Peyer's patch (tissue), 4 donors: ENCODE results near the gene GSTA4. TPM values are rescaled to one million over a fixed set of nuclear protein-coding genes. Genes with fewer than 3 reads are reported as not detected.
"Not testable (repeated sequence)": the region's sequence is repeated elsewhere in the genome, so short reads cannot be mapped to it uniquely, and the experiment has no call there.

Experiments used
- DNase-seq, 3 donors: peaks; one replicate each; pipeline ENCODE4 v3.0.0-alpha.2; 2017 to 2019
- H3K27ac ChIP-seq, 4 donors: fragments of 200-600 bp; sonication (generic); one replicate each; pipeline ENCODE4 v1.5.1; 2016 to 2019
- H3K27me3 ChIP-seq, 2 donors: fragments of 200-600 bp; sonication (generic); one replicate each; pipeline ENCODE4 v1.5.1; 2019
- H3K36me3 ChIP-seq, 3 donors: fragments of 200-600 bp; sonication (generic); one replicate each; pipeline ENCODE4 v1.5.1; 2016 to 2019
- H3K4me1 ChIP-seq, 4 donors: fragments of 200-600 bp; sonication (generic); one replicate each; pipeline ENCODE4 v1.5.1; 2016 to 2019
- H3K4me3 ChIP-seq, 4 donors: fragments of 200-600 bp; sonication (generic); 1 replicate in 3 of 4; 2 replicates in 1 of 4; pipeline ENCODE4 v1.5.1; 2016 to 2019; ENCODE audit warnings: mild to moderate bottlenecking in 1 of 4
- H3K9me3 ChIP-seq, 4 donors: fragments of 200-600 bp; sonication (generic); one replicate each; pipeline ENCODE4 v1.5.1; 2016 to 2019; ENCODE audit warnings: mild to moderate bottlenecking in 1 of 4
- CTCF ChIP-seq, 6 experiments: fragments of 450-650 bp in 4 of 6; fragments of 200-600 bp in 2 of 6; sonication (generic) in 1 of 6; IDR thresholded peaks; one replicate each; pipeline ENCODE4 v1.5.1; 2017 to 2019; ENCODE audit warnings: antibody characterized with exemption in 6 of 6, mild to moderate bottlenecking in 3 of 6, moderate library complexity in 1 of 6
- POLR2A ChIP-seq, 2 donors: fragments of 450-650 bp; IDR thresholded peaks; one replicate each; pipeline ENCODE4 v1.5.1; 2017; ENCODE audit warnings: antibody characterized with exemption in 2 of 2, mild to moderate bottlenecking in 2 of 2, moderate library complexity in 2 of 2
- total RNA-seq, 4 donors: library from RNA; depleted of rRNA; stranded (reverse); fragments of >200 nt; gene quantifications; one replicate each; pipeline ENCODE4 v1.1.0, GENCODE V29; 2016

The GSTA4 gene
- total RNA-seq, 4 donors from 2014 or later: 13.9 to 17.9 (median 15.0) TPM

- H3K27ac ChIP-seq: no peak overlapping the region
- H3K9me3 ChIP-seq: no peaks in the 10 kb centered on the region
- H3K36me3 ChIP-seq: peaks cover 0 to 97% (median 8%) of the 10 kb centered on the region in 3 donors
- no peak for TF ChIP-seq CTCF (IDR thresholded peaks at IDR 0.05)
- TF ChIP-seq POLR2A (IDR thresholded peaks at IDR 0.05): no peak
- H3K27me3 ChIP-seq: no peaks in the 10 kb centered on the region
- H3K4me3 ChIP-seq: no peak overlapping the region
- no peaks in the 10 kb centered on the region for H3K4me1 ChIP-seq
- no peak for DNase-seq
These were observed 14.0 kb upstream of the GSTA4 start for GRCh38 chr6:53009056-53009455.

GRCh38 chr6:53008192-53008687, 13.2 kb upstream of the GSTA4 start:
- not testable (repeated sequence) for H3K9me3 ChIP-seq, H3K27me3 ChIP-seq, H3K4me1 ChIP-seq, H3K27ac ChIP-seq, DNase-seq, H3K4me3 ChIP-seq
- H3K36me3 ChIP-seq: peaks cover 0 to 98% (median 8%) of the 10 kb centered on the region in 3 donors

GRCh38 chr6:53005663-53006250, 10.7 kb upstream of the GSTA4 start:
- Histone ChIP-seq H3K27ac (no peak overlapping the region), H3K4me3 (no peak overlapping the region), H3K9me3 (no peaks in the 10 kb centered on the region), H3K4me1 (no peaks in the 10 kb centered on the region), H3K27me3 (no peaks in the 10 kb centered on the region), H3K36me3 (peaks cover 0 to 87% (median 4%) of the 10 kb centered on the region in 3 donors)
- TF ChIP-seq CTCF (IDR thresholded peaks at IDR 0.05): no peak
- TF ChIP-seq POLR2A (IDR thresholded peaks at IDR 0.05): no peak
- DNase-seq: no peak

GRCh38 chr6:52999456-52999855, 4.4 kb upstream of the GSTA4 start:
- no peak overlapping the region for H3K4me3 ChIP-seq
- no peak overlapping the region for H3K27ac ChIP-seq
- H3K9me3 ChIP-seq: no peaks in the 10 kb centered on the region
- peaks cover 0 to 8% (median 0%) of the 10 kb centered on the region in 4 donors for H3K4me1 ChIP-seq
- no peak for DNase-seq
- TF ChIP-seq CTCF (IDR thresholded peaks at IDR 0.05) (no peak), POLR2A (IDR thresholded peaks at IDR 0.05) (no peak)
- no peaks in the 10 kb centered on the region for H3K27me3 ChIP-seq
- H3K36me3 ChIP-seq: peaks cover 0 to 25% (median 0%) of the 10 kb centered on the region in 3 donors

- Histone ChIP-seq H3K4me1 (peaks cover 0 to 13% (median 0%) of the 10 kb centered on the region in 4 donors), H3K4me3 (no peak overlapping the region), H3K9me3 (no peaks in the 10 kb centered on the region), H3K27me3 (no peaks in the 10 kb centered on the region), H3K27ac (no peak overlapping the region), H3K36me3 (peaks cover 0 to 17% (median 0%) of the 10 kb centered on the region in 3 donors)
- TF ChIP-seq POLR2A (IDR thresholded peaks at IDR 0.05) (no peak), CTCF (IDR thresholded peaks at IDR 0.05) (no peak)
- no peak for DNase-seq
These were observed 3.5 kb upstream of the GSTA4 start for GRCh38 chr6:52998603-52999002.

- H3K4me3 ChIP-seq: peak overlapping the region; percentile 13 to 42 (median 29)
These were observed 995 bp upstream of the GSTA4 start for GRCh38 chr6:52995913-52996645.

More at GRCh38 chr6:52995913-52996645, 995 bp upstream of the GSTA4 start:
- no peaks in the 10 kb centered on the region for H3K36me3 ChIP-seq
- H3K4me1 ChIP-seq: peaks cover 0 to 18% (median 0%) of the 10 kb centered on the region in 4 donors
- no peaks in the 10 kb centered on the region for H3K27me3 ChIP-seq
- no peaks in the 10 kb centered on the region for H3K9me3 ChIP-seq
- peak overlapping the region; percentile 20 to 96 (median 86) for H3K27ac ChIP-seq
- TF ChIP-seq CTCF (IDR thresholded peaks at IDR 0.05) (no peak), POLR2A (IDR thresholded peaks at IDR 0.05) (no peak)
- peak in 2 of 3 donors; percentile 31 to 71 for DNase-seq
